Gastroesophageal sphincter (tissue), 3 donors: Measurements from ENCODE around the gene HCN3.

Source experiments
- EP300 ChIP-seq: sonication (generic); formaldehyde crosslinking; IDR thresholded peaks from one replicate; pipeline ENCODE4 v1.6.1; 2017; ENCODE audit warnings: antibody characterized with exemption, mild to moderate bottlenecking
- POLR2A ChIP-seq, 2 donors: fragments of 450-650 bp; IDR thresholded peaks; one replicate each; pipeline ENCODE4 v1.6.1; 2017; ENCODE audit warnings: antibody characterized with exemption in 2 of 2, mild to moderate bottlenecking in 2 of 2, moderate library complexity in 1 of 2
- POLR2AphosphoS5 ChIP-seq: sonication (generic); formaldehyde crosslinking; IDR thresholded peaks from one replicate; pipeline ENCODE4 v1.6.1; 2017; ENCODE audit warnings: antibody characterized with exemption
- TF ChIP-seq, protein P1 (sequence below), 4 experiments: fragments of 200-600 bp in 2 of 4; fragments of 450-650 bp in 2 of 4; sonication (generic) in 1 of 4; IDR thresholded peaks; one replicate each; pipeline ENCODE4 v1.5.1; 2017 to 2019; ENCODE audit warnings: antibody characterized with exemption in 4 of 4, mild to moderate bottlenecking in 2 of 4, moderate library complexity in 2 of 4

DNA sequence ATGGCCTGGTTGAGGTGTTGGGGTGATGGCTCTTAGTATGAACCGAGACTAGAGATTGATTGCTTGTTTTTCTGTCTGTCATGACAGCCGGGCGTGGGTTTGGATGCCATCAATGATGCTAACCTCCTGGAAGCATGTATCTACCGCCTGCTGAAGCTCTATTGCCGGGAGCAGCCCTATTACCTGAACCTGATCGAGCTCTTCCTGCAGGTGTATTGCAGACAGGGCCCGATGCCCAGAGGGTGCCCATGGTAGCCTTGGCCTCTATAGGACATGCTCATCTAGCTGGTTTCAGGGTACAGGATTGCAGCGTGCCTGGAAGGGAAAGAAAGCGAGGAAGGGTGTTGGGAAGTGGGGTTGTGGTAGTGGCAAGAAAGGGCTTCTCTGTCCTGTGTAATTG lies 40.8 kb downstream of the HCN3 start:
- TF ChIP-seq, protein P1, sequence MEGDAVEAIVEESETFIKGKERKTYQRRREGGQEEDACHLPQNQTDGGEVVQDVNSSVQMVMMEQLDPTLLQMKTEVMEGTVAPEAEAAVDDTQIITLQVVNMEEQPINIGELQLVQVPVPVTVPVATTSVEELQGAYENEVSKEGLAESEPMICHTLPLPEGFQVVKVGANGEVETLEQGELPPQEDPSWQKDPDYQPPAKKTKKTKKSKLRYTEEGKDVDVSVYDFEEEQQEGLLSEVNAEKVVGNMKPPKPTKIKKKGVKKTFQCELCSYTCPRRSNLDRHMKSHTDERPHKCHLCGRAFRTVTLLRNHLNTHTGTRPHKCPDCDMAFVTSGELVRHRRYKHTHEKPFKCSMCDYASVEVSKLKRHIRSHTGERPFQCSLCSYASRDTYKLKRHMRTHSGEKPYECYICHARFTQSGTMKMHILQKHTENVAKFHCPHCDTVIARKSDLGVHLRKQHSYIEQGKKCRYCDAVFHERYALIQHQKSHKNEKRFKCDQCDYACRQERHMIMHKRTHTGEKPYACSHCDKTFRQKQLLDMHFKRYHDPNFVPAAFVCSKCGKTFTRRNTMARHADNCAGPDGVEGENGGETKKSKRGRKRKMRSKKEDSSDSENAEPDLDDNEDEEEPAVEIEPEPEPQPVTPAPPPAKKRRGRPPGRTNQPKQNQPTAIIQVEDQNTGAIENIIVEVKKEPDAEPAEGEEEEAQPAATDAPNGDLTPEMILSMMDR (IDR thresholded peaks at IDR 0.05): no peak
- TF ChIP-seq POLR2A (IDR thresholded peaks at IDR 0.05) (no peak), EP300 (no peak), POLR2AphosphoS5 (no peak)
